SK-N-SH (cell line): Measurements from ENCODE around the gene CHST6.

Source experiments
- EP300 ChIP-seq, 2 experiments: IDR thresholded peaks; 2 replicates each; pipeline versions ENCODE4 v1.4.0 to v1.6.1; 2012; ENCODE audit warnings: borderline replicate concordance in 1 of 2, low read depth in 1 of 2, low read length in 1 of 2
- FOSL2 ChIP-seq: IDR thresholded peaks from 2 replicates; pipeline ENCODE4 v1.4.0; 2012; ENCODE audit warnings: low read depth, mild to moderate bottlenecking, moderate library complexity, borderline replicate concordance
- FOXM1 ChIP-seq: IDR thresholded peaks from 2 replicates; pipeline ENCODE4 v1.4.0; 2012; ENCODE audit warnings: low read depth, mild to moderate bottlenecking
- GATA2 ChIP-seq: sonication (generic); formaldehyde crosslinking; IDR thresholded peaks from 2 replicates; pipeline ENCODE4 v1.5.0; 2020; ENCODE audit warnings: mild to moderate bottlenecking, missing genetic modification reagents
- RAD21 ChIP-seq: IDR thresholded peaks from 2 replicates; pipeline ENCODE4 v1.6.1; 2012; ENCODE audit warnings: mild to moderate bottlenecking, low read length
- RCOR1 ChIP-seq: fragments of 150-350 bp; IDR thresholded peaks from 2 replicates; pipeline ENCODE4 v1.6.1; 2017; ENCODE audit warnings: antibody characterized with exemption, low read length
- RFX5 ChIP-seq: IDR thresholded peaks from 2 replicates; pipeline ENCODE4 v1.6.1; 2012; ENCODE audit warnings: mild to moderate bottlenecking, improper control_type of control experiment, low read length
- RXRA ChIP-seq: IDR thresholded peaks from 2 replicates; pipeline ENCODE4 v1.4.0; 2012; ENCODE audit warnings: low read depth, mild to moderate bottlenecking, borderline replicate concordance
- TF ChIP-seq, protein P1 (sequence below): IDR thresholded peaks from 2 replicates; pipeline ENCODE4 v1.6.1; 2012; ENCODE audit warnings: mild to moderate bottlenecking, low read depth, low read length, moderate library complexity
- TF ChIP-seq, protein P2 (sequence below): fragments of 200-600 bp; sonication (generic); IDR thresholded peaks from 2 replicates; pipeline ENCODE4 v1.6.1; 2017; ENCODE audit warnings: antibody characterized with exemption, mild to moderate bottlenecking, moderate library complexity
- TF ChIP-seq, protein P3 (sequence below): IDR thresholded peaks from 2 replicates; pipeline ENCODE4 v1.4.0; 2012; ENCODE audit warnings: low read depth
- TF ChIP-seq, protein P4 (sequence below): IDR thresholded peaks from 2 replicates; pipeline ENCODE4 v1.4.0; 2012; ENCODE audit warnings: low read depth, borderline replicate concordance
- TF ChIP-seq, protein P5 (sequence below): fragments of 150-350 bp; IDR thresholded peaks from 2 replicates; pipeline ENCODE4 v1.6.1; 2017; ENCODE audit warnings: antibody characterized with exemption, low read length, low read depth, borderline replicate concordance

DNA sequence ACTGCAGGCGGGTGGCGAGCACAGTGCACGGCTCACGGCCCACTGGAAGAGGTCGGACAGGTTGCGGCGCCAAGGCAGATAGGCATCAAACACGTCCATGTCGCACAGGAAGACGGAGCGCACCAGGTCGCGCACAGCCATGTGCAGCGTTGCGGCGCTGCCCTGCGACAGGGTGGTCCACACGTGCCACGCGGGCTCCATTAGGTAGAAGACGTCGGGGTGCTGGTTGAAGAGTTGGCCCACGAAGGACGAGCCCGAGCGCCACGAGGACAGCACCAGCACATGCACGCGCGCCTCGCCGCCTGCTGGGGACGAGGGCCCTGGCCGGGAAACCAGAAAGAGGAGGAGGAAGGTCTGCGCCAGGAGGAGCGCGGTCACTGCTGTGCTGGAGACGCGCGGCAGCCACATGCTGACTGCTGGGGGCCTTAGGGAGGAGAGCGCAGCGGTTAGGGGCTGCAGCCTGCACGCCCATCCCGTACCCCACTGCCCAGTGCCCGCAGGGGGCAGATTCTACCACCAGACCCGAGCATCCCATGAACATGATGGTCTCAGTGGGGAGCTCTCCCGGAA is 15.7 kb downstream of the CHST6 start:
- TF ChIP-seq RFX5 (no peak), RXRA (no peak), RCOR1 (no peak), EP300 (IDR thresholded peaks at IDR 0.05; ENCODE audit: borderline replicate concordance in 1 of 2, low read depth in 1 of 2, low read length in 1 of 2) (no peak), FOSL2 (no peak), RAD21 (no peak), GATA2 (no peak), FOXM1 (no peak)
- TF ChIP-seq, protein P1, sequence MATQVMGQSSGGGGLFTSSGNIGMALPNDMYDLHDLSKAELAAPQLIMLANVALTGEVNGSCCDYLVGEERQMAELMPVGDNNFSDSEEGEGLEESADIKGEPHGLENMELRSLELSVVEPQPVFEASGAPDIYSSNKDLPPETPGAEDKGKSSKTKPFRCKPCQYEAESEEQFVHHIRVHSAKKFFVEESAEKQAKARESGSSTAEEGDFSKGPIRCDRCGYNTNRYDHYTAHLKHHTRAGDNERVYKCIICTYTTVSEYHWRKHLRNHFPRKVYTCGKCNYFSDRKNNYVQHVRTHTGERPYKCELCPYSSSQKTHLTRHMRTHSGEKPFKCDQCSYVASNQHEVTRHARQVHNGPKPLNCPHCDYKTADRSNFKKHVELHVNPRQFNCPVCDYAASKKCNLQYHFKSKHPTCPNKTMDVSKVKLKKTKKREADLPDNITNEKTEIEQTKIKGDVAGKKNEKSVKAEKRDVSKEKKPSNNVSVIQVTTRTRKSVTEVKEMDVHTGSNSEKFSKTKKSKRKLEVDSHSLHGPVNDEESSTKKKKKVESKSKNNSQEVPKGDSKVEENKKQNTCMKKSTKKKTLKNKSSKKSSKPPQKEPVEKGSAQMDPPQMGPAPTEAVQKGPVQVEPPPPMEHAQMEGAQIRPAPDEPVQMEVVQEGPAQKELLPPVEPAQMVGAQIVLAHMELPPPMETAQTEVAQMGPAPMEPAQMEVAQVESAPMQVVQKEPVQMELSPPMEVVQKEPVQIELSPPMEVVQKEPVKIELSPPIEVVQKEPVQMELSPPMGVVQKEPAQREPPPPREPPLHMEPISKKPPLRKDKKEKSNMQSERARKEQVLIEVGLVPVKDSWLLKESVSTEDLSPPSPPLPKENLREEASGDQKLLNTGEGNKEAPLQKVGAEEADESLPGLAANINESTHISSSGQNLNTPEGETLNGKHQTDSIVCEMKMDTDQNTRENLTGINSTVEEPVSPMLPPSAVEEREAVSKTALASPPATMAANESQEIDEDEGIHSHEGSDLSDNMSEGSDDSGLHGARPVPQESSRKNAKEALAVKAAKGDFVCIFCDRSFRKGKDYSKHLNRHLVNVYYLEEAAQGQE = no peak
- TF ChIP-seq, protein P2, sequence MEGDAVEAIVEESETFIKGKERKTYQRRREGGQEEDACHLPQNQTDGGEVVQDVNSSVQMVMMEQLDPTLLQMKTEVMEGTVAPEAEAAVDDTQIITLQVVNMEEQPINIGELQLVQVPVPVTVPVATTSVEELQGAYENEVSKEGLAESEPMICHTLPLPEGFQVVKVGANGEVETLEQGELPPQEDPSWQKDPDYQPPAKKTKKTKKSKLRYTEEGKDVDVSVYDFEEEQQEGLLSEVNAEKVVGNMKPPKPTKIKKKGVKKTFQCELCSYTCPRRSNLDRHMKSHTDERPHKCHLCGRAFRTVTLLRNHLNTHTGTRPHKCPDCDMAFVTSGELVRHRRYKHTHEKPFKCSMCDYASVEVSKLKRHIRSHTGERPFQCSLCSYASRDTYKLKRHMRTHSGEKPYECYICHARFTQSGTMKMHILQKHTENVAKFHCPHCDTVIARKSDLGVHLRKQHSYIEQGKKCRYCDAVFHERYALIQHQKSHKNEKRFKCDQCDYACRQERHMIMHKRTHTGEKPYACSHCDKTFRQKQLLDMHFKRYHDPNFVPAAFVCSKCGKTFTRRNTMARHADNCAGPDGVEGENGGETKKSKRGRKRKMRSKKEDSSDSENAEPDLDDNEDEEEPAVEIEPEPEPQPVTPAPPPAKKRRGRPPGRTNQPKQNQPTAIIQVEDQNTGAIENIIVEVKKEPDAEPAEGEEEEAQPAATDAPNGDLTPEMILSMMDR = no peak
- TF ChIP-seq, protein P3, sequence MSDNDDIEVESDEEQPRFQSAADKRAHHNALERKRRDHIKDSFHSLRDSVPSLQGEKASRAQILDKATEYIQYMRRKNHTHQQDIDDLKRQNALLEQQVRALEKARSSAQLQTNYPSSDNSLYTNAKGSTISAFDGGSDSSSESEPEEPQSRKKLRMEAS = no peak
- TF ChIP-seq, protein P4, sequence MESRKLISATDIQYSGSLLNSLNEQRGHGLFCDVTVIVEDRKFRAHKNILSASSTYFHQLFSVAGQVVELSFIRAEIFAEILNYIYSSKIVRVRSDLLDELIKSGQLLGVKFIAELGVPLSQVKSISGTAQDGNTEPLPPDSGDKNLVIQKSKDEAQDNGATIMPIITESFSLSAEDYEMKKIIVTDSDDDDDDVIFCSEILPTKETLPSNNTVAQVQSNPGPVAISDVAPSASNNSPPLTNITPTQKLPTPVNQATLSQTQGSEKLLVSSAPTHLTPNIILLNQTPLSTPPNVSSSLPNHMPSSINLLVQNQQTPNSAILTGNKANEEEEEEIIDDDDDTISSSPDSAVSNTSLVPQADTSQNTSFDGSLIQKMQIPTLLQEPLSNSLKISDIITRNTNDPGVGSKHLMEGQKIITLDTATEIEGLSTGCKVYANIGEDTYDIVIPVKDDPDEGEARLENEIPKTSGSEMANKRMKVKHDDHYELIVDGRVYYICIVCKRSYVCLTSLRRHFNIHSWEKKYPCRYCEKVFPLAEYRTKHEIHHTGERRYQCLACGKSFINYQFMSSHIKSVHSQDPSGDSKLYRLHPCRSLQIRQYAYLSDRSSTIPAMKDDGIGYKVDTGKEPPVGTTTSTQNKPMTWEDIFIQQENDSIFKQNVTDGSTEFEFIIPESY = no peak
- TF ChIP-seq, protein P5, sequence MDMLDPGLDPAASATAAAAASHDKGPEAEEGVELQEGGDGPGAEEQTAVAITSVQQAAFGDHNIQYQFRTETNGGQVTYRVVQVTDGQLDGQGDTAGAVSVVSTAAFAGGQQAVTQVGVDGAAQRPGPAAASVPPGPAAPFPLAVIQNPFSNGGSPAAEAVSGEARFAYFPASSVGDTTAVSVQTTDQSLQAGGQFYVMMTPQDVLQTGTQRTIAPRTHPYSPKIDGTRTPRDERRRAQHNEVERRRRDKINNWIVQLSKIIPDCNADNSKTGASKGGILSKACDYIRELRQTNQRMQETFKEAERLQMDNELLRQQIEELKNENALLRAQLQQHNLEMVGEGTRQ = no peak
